Measurements from ENCODE around the gene NDUFA11.

GRCh38 chr19:5873617-5874199 lies 29.9 kb downstream of the NDUFA11 start:
- no peak for TF ChIP-seq SIN3A (IDR thresholded peaks at IDR 0.05; ENCODE audit: borderline replicate concordance in 2 of 2, control insufficient read depth in 1 of 2, low read depth in 2 of 2, low read length in 2 of 2)
- TF ChIP-seq ZNF384 (IDR thresholded peaks at IDR 0.05; ENCODE audit: low read depth, low read length), result no peak
- TF ChIP-seq RBM39 (optimal IDR thresholded peaks at IDR 0.05; ENCODE audit: low read depth, low read length), result no peak
- TF ChIP-seq RAD21 (CRISPR knock-in tag; conservative IDR thresholded peaks at IDR 0.05 in 1 of 2, IDR thresholded peaks at IDR 0.05 in 1 of 2), result no peak
- TF ChIP-seq, protein P1, sequence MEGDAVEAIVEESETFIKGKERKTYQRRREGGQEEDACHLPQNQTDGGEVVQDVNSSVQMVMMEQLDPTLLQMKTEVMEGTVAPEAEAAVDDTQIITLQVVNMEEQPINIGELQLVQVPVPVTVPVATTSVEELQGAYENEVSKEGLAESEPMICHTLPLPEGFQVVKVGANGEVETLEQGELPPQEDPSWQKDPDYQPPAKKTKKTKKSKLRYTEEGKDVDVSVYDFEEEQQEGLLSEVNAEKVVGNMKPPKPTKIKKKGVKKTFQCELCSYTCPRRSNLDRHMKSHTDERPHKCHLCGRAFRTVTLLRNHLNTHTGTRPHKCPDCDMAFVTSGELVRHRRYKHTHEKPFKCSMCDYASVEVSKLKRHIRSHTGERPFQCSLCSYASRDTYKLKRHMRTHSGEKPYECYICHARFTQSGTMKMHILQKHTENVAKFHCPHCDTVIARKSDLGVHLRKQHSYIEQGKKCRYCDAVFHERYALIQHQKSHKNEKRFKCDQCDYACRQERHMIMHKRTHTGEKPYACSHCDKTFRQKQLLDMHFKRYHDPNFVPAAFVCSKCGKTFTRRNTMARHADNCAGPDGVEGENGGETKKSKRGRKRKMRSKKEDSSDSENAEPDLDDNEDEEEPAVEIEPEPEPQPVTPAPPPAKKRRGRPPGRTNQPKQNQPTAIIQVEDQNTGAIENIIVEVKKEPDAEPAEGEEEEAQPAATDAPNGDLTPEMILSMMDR (IDR thresholded peaks at IDR 0.05 in 2 of 3, conservative IDR thresholded peaks at IDR 0.05 in 1 of 3; ENCODE audit: insufficient read depth in 2 of 3, low read depth in 1 of 3, low read length in 3 of 3), result no peak
- TF ChIP-seq ATF2 (CRISPR knock-in tag; IDR thresholded peaks at IDR 0.05), result no peak
- no peak for TF ChIP-seq ZNF583 (CRISPR knock-in tag; IDR thresholded peaks at IDR 0.05)
- TF ChIP-seq HMGXB4 (CRISPR knock-in tag; IDR thresholded peaks at IDR 0.05), result no peak
- no peak for TF ChIP-seq ZNF699 (CRISPR knock-in tag; IDR thresholded peaks at IDR 0.05; ENCODE audit: insufficient replicate concordance)
- TF ChIP-seq POLR3A (IDR thresholded peaks at IDR 0.05; ENCODE audit: borderline replicate concordance, extremely low read depth, insufficient read depth, insufficient read length), result no peak

Data from K562 (cell line).